HG02763 (cell line): ENCODE measurements around the gene HLA-DOB.

ENCODE experiments used
- ATAC-seq: cut with Tn5 transposase; IDR thresholded peaks from one replicate; pipeline ENCODE4 v1.9.1; 2021; ENCODE audit warnings: mild to moderate bottlenecking, moderate library complexity; ENCODE audit not compliant: unreplicated experiment

The HLA-DOB gene

GRCh38 chr6:32843979-32844838, 27.4 kb upstream of the HLA-DOB start, which contains the start of gene PSMB8:
TSS of gene PSMB8 (minus strand) at chr6:32844047. CDS start at chr6:32843996, 51 bp downstream.
- ATAC-seq, result peak; percentile 70

GRCh38 chr6:32843331-32843978, 26.7 kb upstream of the HLA-DOB start:
- no peak for ATAC-seq

- no peak for ATAC-seq
These were observed 25.9 kb upstream of the HLA-DOB start for GRCh38 chr6:32842690-32843089.

- ATAC-seq, result no peak
These were observed 25.3 kb upstream of the HLA-DOB start for GRCh38 chr6:32842021-32842650.

- ATAC-seq, result no peak
These were observed 23.9 kb upstream of the HLA-DOB start for GRCh38 chr6:32840604-32841246.

- no peak for ATAC-seq
These were observed 22.6 kb upstream of the HLA-DOB start for GRCh38 chr6:32839356-32839755.

GRCh38 chr6:32838114-32838958, 21.5 kb upstream of the HLA-DOB start, which contains the start of gene TAP2:
TSS of gene TAP2 (minus strand) at chr6:32838739. CDS start at chr6:32838233, 506 bp downstream.
- peak; percentile 64 for ATAC-seq

GRCh38 chr6:32837651-32838113, 20.9 kb upstream of the HLA-DOB start:
- ATAC-seq, result no peak

- ATAC-seq, result no peak
These were observed 20.1 kb upstream of the HLA-DOB start for GRCh38 chr6:32836873-32837272.

- ATAC-seq, result no peak
These were observed 18.5 kb upstream of the HLA-DOB start for GRCh38 chr6:32835167-32835893.

- no peak for ATAC-seq
These were observed 16.9 kb upstream of the HLA-DOB start for GRCh38 chr6:32833664-32834063.

GRCh38 chr6:32832535-32832934, 15.7 kb upstream of the HLA-DOB start:
- no peak for ATAC-seq

GRCh38 chr6:32830936-32831335, 14.1 kb upstream of the HLA-DOB start:
- no peak for ATAC-seq

- ATAC-seq, result no peak
These were observed 13.2 kb upstream of the HLA-DOB start for GRCh38 chr6:32830017-32830416.

- ATAC-seq, result no peak
These were observed 12.7 kb upstream of the HLA-DOB start for GRCh38 chr6:32829495-32829894.

- ATAC-seq, result no peak
These were observed 10.2 kb upstream of the HLA-DOB start for GRCh38 chr6:32827025-32827424.

GRCh38 chr6:32825966-32826365, 9.2 kb upstream of the HLA-DOB start:
- no peak for ATAC-seq

GRCh38 chr6:32819729-32820128, 2.9 kb upstream of the HLA-DOB start:
- no peak for ATAC-seq

- ATAC-seq, result no peak
These were observed 2.1 kb upstream of the HLA-DOB start for GRCh38 chr6:32818867-32819266.
